ENCODE measurements around the gene BBLN. TPM values are rescaled to one million over a fixed set of nuclear protein-coding genes. Genes with fewer than 3 reads are reported as not detected.

Gene BBLN
- total RNA-seq, 1 experiment from 2014 or later, result 70.4 TPM

GRCh38 chr9:128120061-128120740 is 39.9 kb upstream of the BBLN start:
- POLR2A ChIA-PET, result interaction anchor here (1.2 kb wide), 1 partner anchor 8 kb away, joined by 4 read pairs; no protein-coding TSS in a partner anchor
- DNase-seq (ENCODE audit: unreplicated experiment), result no peak
- BruUV-seq (replicated peaks), result no TSS peak
- no peak overlapping the region for H3K27ac Mint-ChIP-seq (ENCODE audit: low read depth, unreplicated experiment)
- H3K27me3 Mint-ChIP-seq (ENCODE audit: insufficient read depth, unreplicated experiment), result no peaks in the 10 kb centered on the region
- H3K4me1 Mint-ChIP-seq (ENCODE audit: insufficient read depth, unreplicated experiment), result peaks cover 4% of the 10 kb centered on the region
- no peak overlapping the region for H3K4me3 Mint-ChIP-seq (ENCODE audit: unreplicated experiment)
- H3K9me3 Mint-ChIP-seq (ENCODE audit: unreplicated experiment), result no peaks in the 10 kb centered on the region
- CTCF ChIA-PET, result interaction anchor here (0.7 to 1.2 kb wide), 4 partner anchors 19 to 187 kb away, joined by 3 read pairs; no protein-coding TSS in a partner anchor
- TF ChIP-seq CTCF (IDR thresholded peaks at IDR 0.05; ENCODE audit: unreplicated experiment), result no peak
- peaks cover 18% of the 10 kb centered on the region for H3K36me3 Mint-ChIP-seq (ENCODE audit: insufficient read depth, unreplicated experiment)
- intact Hi-C loops (cut with micrococcal nuclease), result no loop called here

- Mint-ChIP-seq H3K9me3 (ENCODE audit: unreplicated experiment) (no peaks in the 10 kb centered on the region), H3K4me1 (ENCODE audit: insufficient read depth, unreplicated experiment) (peaks cover 11% of the 10 kb centered on the region), H3K27ac (ENCODE audit: low read depth, unreplicated experiment) (no peak overlapping the region), H3K27me3 (ENCODE audit: insufficient read depth, unreplicated experiment) (no peaks in the 10 kb centered on the region), H3K36me3 (ENCODE audit: insufficient read depth, unreplicated experiment) (peaks cover 18% of the 10 kb centered on the region), H3K4me3 (ENCODE audit: unreplicated experiment) (no peak overlapping the region)
- DNase-seq (ENCODE audit: unreplicated experiment), result no peak
- ChIA-PET CTCF (interaction anchor here (1.1 kb wide), 1 partner anchor 36 kb away, joined by 3 read pairs; no protein-coding TSS in a partner anchor), POLR2A (no interaction called here)
- BruUV-seq (replicated peaks), result no TSS peak
- intact Hi-C loops (cut with micrococcal nuclease), result no loop called here
- TF ChIP-seq CTCF (IDR thresholded peaks at IDR 0.05; ENCODE audit: unreplicated experiment), result no peak
Measured at GRCh38 chr9:128120741-128121465, 39.2 kb upstream of the BBLN start.

- H3K27ac Mint-ChIP-seq (ENCODE audit: low read depth, unreplicated experiment), result no peak overlapping the region
- H3K27me3 Mint-ChIP-seq (ENCODE audit: insufficient read depth, unreplicated experiment), result no peaks in the 10 kb centered on the region
- H3K9me3 Mint-ChIP-seq (ENCODE audit: unreplicated experiment), result no peaks in the 10 kb centered on the region
- ChIA-PET POLR2A (no interaction called here), CTCF (no interaction called here)
- no peak for DNase-seq (ENCODE audit: unreplicated experiment)
- intact Hi-C loops (cut with micrococcal nuclease), result no loop called here
- H3K4me3 Mint-ChIP-seq (ENCODE audit: unreplicated experiment), result no peak overlapping the region
- TF ChIP-seq CTCF (IDR thresholded peaks at IDR 0.05; ENCODE audit: unreplicated experiment), result no peak
- H3K36me3 Mint-ChIP-seq (ENCODE audit: insufficient read depth, unreplicated experiment), result peaks cover 18% of the 10 kb centered on the region
- BruUV-seq (replicated peaks), result no TSS peak
- H3K4me1 Mint-ChIP-seq (ENCODE audit: insufficient read depth, unreplicated experiment), result peaks cover 14% of the 10 kb centered on the region
Measured at GRCh38 chr9:128121466-128121810, 38.6 kb upstream of the BBLN start.

- BruUV-seq (replicated peaks), result no TSS peak
- no peak overlapping the region for H3K27ac Mint-ChIP-seq (ENCODE audit: low read depth, unreplicated experiment)
- intact Hi-C loops (cut with micrococcal nuclease), result no loop called here
- TF ChIP-seq CTCF (IDR thresholded peaks at IDR 0.05; ENCODE audit: unreplicated experiment), result no peak
- H3K36me3 Mint-ChIP-seq (ENCODE audit: insufficient read depth, unreplicated experiment), result peaks cover 18% of the 10 kb centered on the region
- H3K27me3 Mint-ChIP-seq (ENCODE audit: insufficient read depth, unreplicated experiment), result no peaks in the 10 kb centered on the region
- DNase-seq (ENCODE audit: unreplicated experiment), result no peak
- peaks cover 14% of the 10 kb centered on the region for H3K4me1 Mint-ChIP-seq (ENCODE audit: insufficient read depth, unreplicated experiment)
- H3K4me3 Mint-ChIP-seq (ENCODE audit: unreplicated experiment), result no peak overlapping the region
- POLR2A ChIA-PET, result no interaction called here
- H3K9me3 Mint-ChIP-seq (ENCODE audit: unreplicated experiment), result no peaks in the 10 kb centered on the region
- CTCF ChIA-PET, result no interaction called here
Measured at GRCh38 chr9:128121924-128122808, 37.9 kb upstream of the BBLN start.

All from MCF 10A (cell line).